Measurements from ENCODE around the gene SCN5A.

DNA sequence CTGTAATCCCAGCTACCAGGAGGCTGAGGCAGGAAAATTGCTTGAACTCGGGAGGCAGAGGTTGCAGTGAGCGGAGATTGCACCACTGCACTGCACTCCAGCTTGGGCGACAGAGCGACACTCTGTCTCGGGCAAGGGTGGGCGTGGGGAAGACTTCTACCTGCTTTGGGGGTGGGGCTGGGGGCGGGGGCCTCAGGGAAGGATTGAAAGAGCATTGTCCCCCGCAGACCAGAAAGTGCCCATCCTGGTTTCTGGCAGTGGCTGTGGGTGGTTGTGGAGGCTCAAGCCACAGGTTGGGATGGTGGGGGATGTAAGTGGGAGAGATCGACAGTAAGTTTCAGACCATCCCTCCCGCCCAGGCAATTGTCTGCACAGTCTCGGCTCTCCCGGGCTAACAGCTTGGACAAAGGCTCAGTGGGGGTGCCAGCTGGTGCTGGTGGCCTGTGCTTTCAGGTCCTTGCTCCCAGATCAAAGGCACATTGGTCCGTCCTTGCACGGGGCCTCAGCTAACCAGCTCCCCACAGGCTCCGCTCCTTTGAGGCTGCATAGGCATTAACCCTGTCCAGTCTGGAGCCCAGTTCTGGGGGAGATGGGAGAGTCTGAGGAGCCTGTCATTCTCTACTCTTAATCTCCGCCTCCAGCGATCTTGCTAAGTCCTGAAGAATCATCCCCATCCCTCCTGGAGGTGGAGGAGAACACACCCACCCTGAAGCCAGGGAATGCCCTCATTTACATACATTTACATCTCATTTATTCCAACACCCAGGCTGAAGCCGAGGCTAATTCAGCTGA, 8.6 kb downstream of the SCN5A start:
- TF ChIP-seq, protein P1, sequence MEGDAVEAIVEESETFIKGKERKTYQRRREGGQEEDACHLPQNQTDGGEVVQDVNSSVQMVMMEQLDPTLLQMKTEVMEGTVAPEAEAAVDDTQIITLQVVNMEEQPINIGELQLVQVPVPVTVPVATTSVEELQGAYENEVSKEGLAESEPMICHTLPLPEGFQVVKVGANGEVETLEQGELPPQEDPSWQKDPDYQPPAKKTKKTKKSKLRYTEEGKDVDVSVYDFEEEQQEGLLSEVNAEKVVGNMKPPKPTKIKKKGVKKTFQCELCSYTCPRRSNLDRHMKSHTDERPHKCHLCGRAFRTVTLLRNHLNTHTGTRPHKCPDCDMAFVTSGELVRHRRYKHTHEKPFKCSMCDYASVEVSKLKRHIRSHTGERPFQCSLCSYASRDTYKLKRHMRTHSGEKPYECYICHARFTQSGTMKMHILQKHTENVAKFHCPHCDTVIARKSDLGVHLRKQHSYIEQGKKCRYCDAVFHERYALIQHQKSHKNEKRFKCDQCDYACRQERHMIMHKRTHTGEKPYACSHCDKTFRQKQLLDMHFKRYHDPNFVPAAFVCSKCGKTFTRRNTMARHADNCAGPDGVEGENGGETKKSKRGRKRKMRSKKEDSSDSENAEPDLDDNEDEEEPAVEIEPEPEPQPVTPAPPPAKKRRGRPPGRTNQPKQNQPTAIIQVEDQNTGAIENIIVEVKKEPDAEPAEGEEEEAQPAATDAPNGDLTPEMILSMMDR (IDR thresholded peaks at IDR 0.05) = no peak
- TF ChIP-seq POLR2A (IDR thresholded peaks at IDR 0.05) (no peak), POLR2AphosphoS5 (IDR thresholded peaks at IDR 0.05) (no peak), EP300 (IDR thresholded peaks at IDR 0.05) (no peak)
